GM23338 (cell line): ENCODE data around the gene CELF2. TPM values are rescaled to one million over a fixed set of nuclear protein-coding genes. Genes with fewer than 3 reads are reported as not detected.

Experiments used
- ATAC-seq: fragments of 200-7000 bp; cut with Tn5 transposase; 3 replicates; pipeline ENCODE4 v1.9.1; 2020
- DNase-seq: peaks from one replicate; pipeline ENCODE4 v3.0.0-alpha.2; 2015; ENCODE audit warnings: low spot score
- H2AFZ ChIP-seq: fragments of 200-600 bp; sonication (generic); 2 replicates; pipeline ENCODE4 v1.8.0; 2016; ENCODE audit warnings: antibody characterized with exemption, mild to moderate bottlenecking, moderate library complexity
- H3F3A ChIP-seq: fragments of 200-600 bp; sonication (generic); replicated peaks from 2 replicates; pipeline ENCODE4 v1.8.0; 2017; ENCODE audit warnings: antibody characterized with exemption, mixed run types, low read depth
- H3K27ac ChIP-seq: fragments of 200-600 bp; sonication (generic); 2 replicates; pipeline ENCODE4 v1.6.1; 2016; ENCODE audit warnings: low read depth
- H3K27me3 ChIP-seq: fragments of 200-600 bp; sonication (generic); 2 replicates; pipeline ENCODE4 v1.8.0; 2016; ENCODE audit warnings: mild to moderate bottlenecking, mixed run types, moderate library complexity; ENCODE audit not compliant: insufficient read depth
- H3K36me3 ChIP-seq: fragments of 200-600 bp; sonication (generic); 2 replicates; pipeline ENCODE4 v1.8.0; 2016; ENCODE audit warnings: mild to moderate bottlenecking; ENCODE audit not compliant: insufficient read depth
- H3K4me1 ChIP-seq: fragments of 200-600 bp; sonication (generic); 2 replicates; pipeline ENCODE4 v1.8.0; 2016; ENCODE audit warnings: mild to moderate bottlenecking, moderate library complexity; ENCODE audit not compliant: insufficient read depth
- H3K4me2 ChIP-seq: fragments of 200-600 bp; sonication (generic); 2 replicates; pipeline ENCODE4 v1.7.1; 2017; ENCODE audit warnings: mixed run types
- H3K4me3 ChIP-seq: fragments of 200-600 bp; sonication (generic); 2 replicates; pipeline ENCODE4 v1.6.1; 2016; ENCODE audit warnings: mixed run types
- H3K79me2 ChIP-seq: fragments of 200-600 bp; sonication (generic); replicated peaks from 2 replicates; pipeline ENCODE4 v1.8.0; 2017; ENCODE audit warnings: mild to moderate bottlenecking; ENCODE audit not compliant: insufficient read depth
- H3K9me2 ChIP-seq: fragments of 200-600 bp; sonication (generic); 2 replicates; pipeline ENCODE4 v1.8.0; 2017; ENCODE audit not compliant: insufficient read depth
- H4K20me1 ChIP-seq: fragments of 200-600 bp; sonication (generic); replicated peaks from 2 replicates; pipeline ENCODE4 v1.8.0; 2017; ENCODE audit warnings: mild to moderate bottlenecking; ENCODE audit not compliant: insufficient read depth
- H3K27ac Mint-ChIP-seq: 2 replicates; pipeline ENCODE4 v1.8.0; 2020; ENCODE audit warnings: inconsistent platforms, mild to moderate bottlenecking, moderate library complexity, mixed read lengths
- H3K27me3 Mint-ChIP-seq: 3 replicates; pipeline ENCODE4 v1.8.0; 2022; ENCODE audit warnings: low read depth, mild to moderate bottlenecking, moderate library complexity, mixed read lengths, inconsistent platforms; ENCODE audit not compliant: insufficient read depth, poor library complexity
- H3K36me3 Mint-ChIP-seq: 3 replicates; pipeline ENCODE4 v1.8.0; 2021; ENCODE audit warnings: low read depth, mild to moderate bottlenecking, inconsistent platforms, moderate library complexity, mixed read lengths
- H3K4me1 Mint-ChIP-seq: 3 replicates; pipeline ENCODE4 v1.8.0; 2020; ENCODE audit warnings: mild to moderate bottlenecking, inconsistent platforms, mixed read lengths
- H3K4me3 Mint-ChIP-seq: 3 replicates; pipeline ENCODE4 v1.8.0; 2021; ENCODE audit warnings: moderate library complexity, mild to moderate bottlenecking, inconsistent platforms, mixed read lengths
- H3K9me3 Mint-ChIP-seq: 3 replicates; pipeline ENCODE4 v1.8.0; 2020; ENCODE audit warnings: moderate library complexity, mild to moderate bottlenecking, inconsistent platforms, mixed read lengths
- CREB1 ChIP-seq: fragments of 250-450 bp; sonication (Bioruptor Pico); IDR thresholded peaks from 2 replicates; pipeline ENCODE4 v1.5.0; 2020; ENCODE audit warnings: low read depth, mild to moderate bottlenecking, moderate library complexity
- EZH2 ChIP-seq: fragments of 200-600 bp; sonication (generic); IDR thresholded peaks from one replicate; pipeline ENCODE4 v1.8.0; 2017; ENCODE audit warnings: antibody characterized with exemption, mild to moderate bottlenecking, low read depth; ENCODE audit not compliant: unreplicated experiment
- EZH2phosphoT487 ChIP-seq: fragments of 200-600 bp; sonication (generic); IDR thresholded peaks from one replicate; pipeline ENCODE4 v1.8.1; 2018; ENCODE audit warnings: antibody characterized with exemption; ENCODE audit not compliant: unreplicated experiment
- NANOG ChIP-seq: IDR thresholded peaks from 2 replicates; pipeline ENCODE4 v1.6.1; 2016; ENCODE audit warnings: antibody characterized with exemption, borderline replicate concordance
- POLR2AphosphoS5 ChIP-seq: IDR thresholded peaks from 2 replicates; pipeline ENCODE4 v1.6.1; 2016; ENCODE audit warnings: antibody characterized with exemption, low read depth
- ZNF331 ChIP-seq: fragments of 250-450 bp; sonication (Bioruptor Pico); IDR thresholded peaks from 2 replicates; pipeline ENCODE4 v1.5.0; 2020; ENCODE audit warnings: low read depth, mild to moderate bottlenecking, moderate library complexity
- polyA plus RNA-seq: library from polyadenylated mRNA; unstranded; fragments of >200 nt; fragmentation: Nextera tagmentation; extraction: Ambion mirVana; gene quantifications from 2 replicates; pipeline ENCODE4 v1.2.1, GENCODE V29; 2016
- total RNA-seq: library from RNA; depleted of rRNA; stranded (reverse); fragments of >200 nt; shearing (Covaris generic); gene quantifications from 2 replicates; pipeline ENCODE4 v1.2.3, GENCODE V29; 2014
- TF ChIP-seq, protein P1 (sequence below), 2 experiments: fragments of 200-600 bp in 1 of 2; sonication (generic) in 1 of 2; conservative IDR thresholded peaks; 2 replicates each; pipeline versions ENCODE4 v1.5.1 to v1.6.1; 2016 to 2017; ENCODE audit warnings: antibody characterized with exemption in 2 of 2, low read depth in 2 of 2, mild to moderate bottlenecking in 2 of 2, moderate library complexity in 1 of 2
- TF ChIP-seq, protein P2 (sequence below): IDR thresholded peaks from 2 replicates; pipeline ENCODE4 v1.6.1; 2016; ENCODE audit warnings: antibody characterized with exemption

The CELF2 gene
- total and polyA plus RNA-seq, 2 experiments from 2014 or later = 18.1 to 22.5 TPM

DNA sequence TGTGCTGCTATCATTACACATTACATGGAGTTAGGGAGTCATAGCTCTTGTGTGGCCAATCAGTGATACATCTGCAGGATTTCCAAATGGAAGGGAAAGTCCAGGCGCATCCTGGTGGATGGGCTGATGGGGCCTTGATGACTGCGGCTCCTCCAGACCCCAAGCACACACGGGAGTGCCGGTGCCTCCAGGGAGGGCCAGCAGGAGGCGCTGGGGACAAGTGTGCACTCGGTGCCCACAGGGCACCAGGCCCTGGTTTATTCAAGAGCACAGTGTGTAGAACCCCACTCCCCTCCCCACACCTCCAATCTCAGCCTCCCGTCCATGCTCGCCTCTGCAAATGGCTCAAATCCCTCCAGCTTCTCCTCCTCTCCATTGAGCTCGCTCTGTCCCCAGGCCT, 349.8 kb downstream of the CELF2 start:
- Histone ChIP-seq H3F3A (no peaks in the 10 kb centered on the region), H3K9me2 (peaks cover 10% of the 10 kb centered on the region; the same call in 1 of the 2 replicates), H4K20me1 (no peaks in the 10 kb centered on the region), H3K79me2 (no peaks in the 10 kb centered on the region), H3K27ac (no peak overlapping the region), H3K36me3 (no peaks in the 10 kb centered on the region), H3K27me3 (no peaks in the 10 kb centered on the region), H3K4me3 (no peak overlapping the region), H3K4me2 (no peak overlapping the region), H3K4me1 (no peaks in the 10 kb centered on the region), H2AFZ (no peak overlapping the region)
- DNase-seq = no peak
- Mint-ChIP-seq H3K27me3 (no peaks in the 10 kb centered on the region), H3K27ac (no peak overlapping the region), H3K4me3 (no peak overlapping the region), H3K36me3 (peaks cover under 1% of the 10 kb centered on the region; the same call in 2 of the 3 replicates), H3K4me1 (no peaks in the 10 kb centered on the region; the same call in 2 of the 3 replicates), H3K9me3 (peaks cover under 1% of the 10 kb centered on the region)
- TF ChIP-seq, protein P1, sequence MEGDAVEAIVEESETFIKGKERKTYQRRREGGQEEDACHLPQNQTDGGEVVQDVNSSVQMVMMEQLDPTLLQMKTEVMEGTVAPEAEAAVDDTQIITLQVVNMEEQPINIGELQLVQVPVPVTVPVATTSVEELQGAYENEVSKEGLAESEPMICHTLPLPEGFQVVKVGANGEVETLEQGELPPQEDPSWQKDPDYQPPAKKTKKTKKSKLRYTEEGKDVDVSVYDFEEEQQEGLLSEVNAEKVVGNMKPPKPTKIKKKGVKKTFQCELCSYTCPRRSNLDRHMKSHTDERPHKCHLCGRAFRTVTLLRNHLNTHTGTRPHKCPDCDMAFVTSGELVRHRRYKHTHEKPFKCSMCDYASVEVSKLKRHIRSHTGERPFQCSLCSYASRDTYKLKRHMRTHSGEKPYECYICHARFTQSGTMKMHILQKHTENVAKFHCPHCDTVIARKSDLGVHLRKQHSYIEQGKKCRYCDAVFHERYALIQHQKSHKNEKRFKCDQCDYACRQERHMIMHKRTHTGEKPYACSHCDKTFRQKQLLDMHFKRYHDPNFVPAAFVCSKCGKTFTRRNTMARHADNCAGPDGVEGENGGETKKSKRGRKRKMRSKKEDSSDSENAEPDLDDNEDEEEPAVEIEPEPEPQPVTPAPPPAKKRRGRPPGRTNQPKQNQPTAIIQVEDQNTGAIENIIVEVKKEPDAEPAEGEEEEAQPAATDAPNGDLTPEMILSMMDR (conservative IDR thresholded peaks at IDR 0.05; ENCODE audit: low read depth in 2 of 2) = peak; percentile 37 to 43; a peak in 3 of 4 replicates
- no peak for TF ChIP-seq EZH2
- no peak for ATAC-seq

DNA sequence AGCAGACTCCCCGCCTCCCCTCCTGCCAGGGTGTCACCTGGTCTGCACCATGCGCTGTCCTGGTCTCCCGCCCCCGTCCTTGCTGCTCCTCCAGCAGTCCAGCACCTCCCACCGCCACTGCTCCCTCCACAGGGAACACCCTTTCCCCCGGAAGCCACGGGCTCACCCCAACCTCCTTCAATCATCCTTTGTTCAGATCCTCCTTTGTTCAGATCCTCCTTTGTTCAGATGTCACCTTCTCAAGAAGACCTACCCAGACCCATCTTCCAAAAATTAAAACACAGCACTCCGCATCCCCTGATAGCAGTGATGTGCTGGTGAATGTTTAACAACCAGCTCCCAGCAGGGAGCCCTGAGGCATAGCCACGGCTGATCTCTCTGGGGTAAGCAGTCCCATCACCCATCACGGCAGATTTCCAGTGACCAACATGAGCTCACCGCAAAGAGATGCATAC, 356.1 kb downstream of the CELF2 start:
- no peaks in the 10 kb centered on the region for H3K79me2 ChIP-seq
- Mint-ChIP-seq H3K27ac (no peak overlapping the region), H3K27me3 (no peaks in the 10 kb centered on the region), H3K9me3 (peaks cover 3% of the 10 kb centered on the region), H3K4me1 (peaks cover 6% of the 10 kb centered on the region), H3K4me3 (no peak overlapping the region), H3K36me3 (peaks cover 2% of the 10 kb centered on the region; the same call in 1 of the 3 replicates)
- peaks cover 4% of the 10 kb centered on the region; the same call in 1 of the 2 replicates for H3K4me1 ChIP-seq
- H3K9me2 ChIP-seq = peaks cover 12% of the 10 kb centered on the region; the same call in 1 of the 2 replicates
- H4K20me1 ChIP-seq = no peaks in the 10 kb centered on the region
- H3K4me2 ChIP-seq = no peak overlapping the region
- no peaks in the 10 kb centered on the region for H3K27me3 ChIP-seq
- H3K4me3 ChIP-seq = no peak overlapping the region
- no peaks in the 10 kb centered on the region for H3K36me3 ChIP-seq
- no peak for DNase-seq
- no peak overlapping the region for H3K27ac ChIP-seq
- H3F3A ChIP-seq = no peaks in the 10 kb centered on the region
- ATAC-seq = no peak; the same call in 2 of the 3 replicates
- H2AFZ ChIP-seq = peak overlapping the region; percentile 74
- TF ChIP-seq EZH2phosphoT487 = no peak
- no peak for TF ChIP-seq POLR2AphosphoS5
- TF ChIP-seq CREB1 (CRISPR knock-in tag) = no peak
- TF ChIP-seq NANOG = no peak
- TF ChIP-seq, protein P2, sequence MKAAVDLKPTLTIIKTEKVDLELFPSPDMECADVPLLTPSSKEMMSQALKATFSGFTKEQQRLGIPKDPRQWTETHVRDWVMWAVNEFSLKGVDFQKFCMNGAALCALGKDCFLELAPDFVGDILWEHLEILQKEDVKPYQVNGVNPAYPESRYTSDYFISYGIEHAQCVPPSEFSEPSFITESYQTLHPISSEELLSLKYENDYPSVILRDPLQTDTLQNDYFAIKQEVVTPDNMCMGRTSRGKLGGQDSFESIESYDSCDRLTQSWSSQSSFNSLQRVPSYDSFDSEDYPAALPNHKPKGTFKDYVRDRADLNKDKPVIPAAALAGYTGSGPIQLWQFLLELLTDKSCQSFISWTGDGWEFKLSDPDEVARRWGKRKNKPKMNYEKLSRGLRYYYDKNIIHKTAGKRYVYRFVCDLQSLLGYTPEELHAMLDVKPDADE = no peak

DNA sequence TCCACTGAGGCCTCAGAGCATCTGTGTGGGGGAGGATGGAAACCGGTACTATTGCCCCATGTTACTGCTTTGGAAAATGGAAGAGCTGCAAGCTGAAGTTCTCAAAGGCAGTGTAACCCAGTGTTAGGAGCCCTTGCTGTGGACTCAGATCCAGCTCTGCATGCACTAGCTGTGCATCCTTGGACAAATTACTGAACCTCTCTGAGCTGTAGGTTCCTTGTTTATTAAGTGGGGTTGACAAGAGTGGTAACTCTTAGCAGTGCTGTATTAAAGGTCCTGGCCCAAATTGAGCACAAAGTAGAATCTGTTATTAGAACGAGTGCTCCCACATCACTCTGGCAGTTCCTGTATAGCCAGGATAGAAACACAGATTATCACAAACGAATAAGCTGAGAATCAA, 359.6 kb downstream of the CELF2 start:
- peaks cover 3% of the 10 kb centered on the region for H3K27me3 Mint-ChIP-seq
- H4K20me1 ChIP-seq = no peaks in the 10 kb centered on the region
- H3K27ac Mint-ChIP-seq = no peak overlapping the region
- peaks cover 8% of the 10 kb centered on the region for H3K9me3 Mint-ChIP-seq
- H3K4me3 Mint-ChIP-seq = no peak overlapping the region
- H3K36me3 Mint-ChIP-seq = peaks cover 2% of the 10 kb centered on the region
- H3K4me2 ChIP-seq = no peak overlapping the region
- no peaks in the 10 kb centered on the region for H3K79me2 ChIP-seq
- ATAC-seq (no peak), DNase-seq (no peak)
- H3K27me3 ChIP-seq = no peaks in the 10 kb centered on the region
- peaks cover 4% of the 10 kb centered on the region; the same call in 1 of the 2 replicates for H3K4me1 ChIP-seq
- H2AFZ ChIP-seq = no peak overlapping the region
- TF ChIP-seq EZH2 = no peak
- no peak for TF ChIP-seq ZNF331 (CRISPR knock-in tag)
- H3K4me1 Mint-ChIP-seq = peaks cover 9% of the 10 kb centered on the region
- no peak overlapping the region for H3K27ac ChIP-seq
- no peaks in the 10 kb centered on the region for H3F3A ChIP-seq
- H3K4me3 ChIP-seq = no peak overlapping the region
- H3K36me3 ChIP-seq = no peaks in the 10 kb centered on the region
- H3K9me2 ChIP-seq = 0 out of 2 replicates have a peak, but pooled peaks cover 2% of the 10 kb centered on the region
